C4-2B (cell line): Measurements from ENCODE around the gene EHBP1.

Experiments
- H3K27ac ChIP-seq: fragments of 450-650 bp; 2 replicates; pipeline ENCODE4 v1.5.1; 2017
- ZFX ChIP-seq: fragments of 450-650 bp; IDR thresholded peaks from 2 replicates; pipeline ENCODE4 v1.6.1; 2017
- TF ChIP-seq, protein P1 (sequence below): fragments of 450-650 bp; conservative IDR thresholded peaks from 2 replicates; pipeline ENCODE4 v1.5.1; 2017; ENCODE audit warnings: mild to moderate bottlenecking

Gene EHBP1

DNA sequence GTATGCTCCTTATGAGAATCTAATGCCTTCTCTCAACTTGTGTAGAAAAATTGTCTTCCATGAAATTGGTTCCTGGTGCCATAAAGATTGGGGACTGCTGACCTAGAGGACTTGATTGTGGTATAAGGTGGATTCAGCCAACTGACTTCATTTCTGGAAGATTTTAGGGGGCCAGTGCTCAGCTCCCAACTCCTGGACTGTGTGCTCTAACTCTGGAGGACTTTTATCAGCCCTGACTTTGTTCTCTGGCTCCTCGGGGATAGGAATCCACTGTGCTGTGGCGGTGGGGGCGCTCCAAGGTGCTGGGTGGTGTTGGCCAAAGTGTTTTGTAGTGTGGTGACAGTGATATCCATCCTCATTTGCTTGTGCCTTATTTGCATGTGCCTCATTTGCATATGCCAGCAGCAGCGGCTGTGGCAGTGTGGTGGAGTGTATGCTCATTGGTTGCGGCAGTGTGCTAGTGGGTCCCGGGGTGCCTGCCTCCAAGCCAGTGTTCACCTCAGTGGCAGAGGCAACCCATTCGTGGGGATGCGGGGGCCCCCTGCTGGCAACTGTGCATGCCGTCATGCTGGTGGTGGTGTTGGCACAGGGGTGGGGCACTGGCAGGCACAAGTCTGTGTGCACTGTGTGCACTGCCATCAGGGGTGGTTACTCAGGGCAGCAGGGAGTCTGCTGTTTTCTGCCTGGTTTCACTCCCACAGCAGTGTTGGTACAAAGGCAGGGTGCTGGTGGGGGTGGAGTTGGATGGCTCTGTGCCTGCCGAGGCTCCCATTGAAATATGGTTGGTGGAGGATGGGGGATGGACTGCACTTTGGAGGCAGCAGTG lies 19.6 kb downstream of the EHBP1 start:
- no peak overlapping the region for H3K27ac ChIP-seq
- TF ChIP-seq, protein P1, sequence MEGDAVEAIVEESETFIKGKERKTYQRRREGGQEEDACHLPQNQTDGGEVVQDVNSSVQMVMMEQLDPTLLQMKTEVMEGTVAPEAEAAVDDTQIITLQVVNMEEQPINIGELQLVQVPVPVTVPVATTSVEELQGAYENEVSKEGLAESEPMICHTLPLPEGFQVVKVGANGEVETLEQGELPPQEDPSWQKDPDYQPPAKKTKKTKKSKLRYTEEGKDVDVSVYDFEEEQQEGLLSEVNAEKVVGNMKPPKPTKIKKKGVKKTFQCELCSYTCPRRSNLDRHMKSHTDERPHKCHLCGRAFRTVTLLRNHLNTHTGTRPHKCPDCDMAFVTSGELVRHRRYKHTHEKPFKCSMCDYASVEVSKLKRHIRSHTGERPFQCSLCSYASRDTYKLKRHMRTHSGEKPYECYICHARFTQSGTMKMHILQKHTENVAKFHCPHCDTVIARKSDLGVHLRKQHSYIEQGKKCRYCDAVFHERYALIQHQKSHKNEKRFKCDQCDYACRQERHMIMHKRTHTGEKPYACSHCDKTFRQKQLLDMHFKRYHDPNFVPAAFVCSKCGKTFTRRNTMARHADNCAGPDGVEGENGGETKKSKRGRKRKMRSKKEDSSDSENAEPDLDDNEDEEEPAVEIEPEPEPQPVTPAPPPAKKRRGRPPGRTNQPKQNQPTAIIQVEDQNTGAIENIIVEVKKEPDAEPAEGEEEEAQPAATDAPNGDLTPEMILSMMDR: no peak; the same call in 1 of the 2 replicates
- TF ChIP-seq ZFX: no peak

DNA sequence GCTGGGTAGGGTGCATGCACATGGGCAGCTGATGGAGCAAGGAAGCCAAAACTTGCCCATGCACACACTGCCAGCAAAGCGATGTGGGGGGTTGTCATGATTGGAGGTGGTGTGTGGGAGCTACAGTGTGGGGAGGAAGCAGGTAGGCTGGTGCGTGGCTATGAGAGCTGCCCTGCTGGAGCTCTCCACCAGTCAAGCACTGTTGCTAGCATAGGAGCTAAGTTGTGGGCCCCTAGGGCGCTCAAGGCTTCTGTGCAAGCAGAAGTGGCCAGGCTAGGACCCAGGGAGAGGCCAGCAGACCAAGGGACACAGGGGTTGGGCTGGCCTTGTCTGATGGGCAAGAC lies 20.2 kb downstream of the EHBP1 start:
- H3K27ac ChIP-seq: no peak overlapping the region
- TF ChIP-seq ZFX: no peak
- TF ChIP-seq, protein P1: no peak

DNA sequence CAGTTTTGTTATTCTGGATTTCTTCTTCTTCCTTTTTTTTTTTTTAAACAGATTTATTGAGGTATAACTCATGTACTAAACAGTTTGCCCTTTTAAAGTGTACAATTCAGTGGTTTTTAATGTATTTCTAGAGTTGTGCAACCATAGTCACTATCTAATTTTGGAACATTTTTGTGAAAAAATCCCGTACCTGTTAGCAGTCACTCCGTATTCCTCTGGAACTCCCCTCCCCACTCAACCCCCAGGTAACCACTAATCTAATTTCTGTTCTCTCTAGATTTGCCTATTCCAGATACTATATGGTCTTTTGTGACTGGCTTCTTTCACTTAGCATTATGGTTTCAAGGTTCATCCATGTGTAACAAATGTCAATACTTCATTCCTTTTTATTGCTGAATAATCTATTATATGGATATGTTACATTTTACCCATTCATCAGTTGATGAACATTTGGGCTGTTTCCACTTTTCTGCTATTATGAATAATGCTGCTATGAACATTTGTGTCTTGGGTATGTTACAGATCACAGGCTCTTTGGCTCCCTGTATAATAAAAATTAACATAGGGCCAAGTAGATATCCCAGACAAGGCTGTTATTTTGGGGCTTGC lies 21.9 kb downstream of the EHBP1 start:
- no peak overlapping the region for H3K27ac ChIP-seq
- no peak for TF ChIP-seq ZFX
- TF ChIP-seq, protein P1: no peak

DNA sequence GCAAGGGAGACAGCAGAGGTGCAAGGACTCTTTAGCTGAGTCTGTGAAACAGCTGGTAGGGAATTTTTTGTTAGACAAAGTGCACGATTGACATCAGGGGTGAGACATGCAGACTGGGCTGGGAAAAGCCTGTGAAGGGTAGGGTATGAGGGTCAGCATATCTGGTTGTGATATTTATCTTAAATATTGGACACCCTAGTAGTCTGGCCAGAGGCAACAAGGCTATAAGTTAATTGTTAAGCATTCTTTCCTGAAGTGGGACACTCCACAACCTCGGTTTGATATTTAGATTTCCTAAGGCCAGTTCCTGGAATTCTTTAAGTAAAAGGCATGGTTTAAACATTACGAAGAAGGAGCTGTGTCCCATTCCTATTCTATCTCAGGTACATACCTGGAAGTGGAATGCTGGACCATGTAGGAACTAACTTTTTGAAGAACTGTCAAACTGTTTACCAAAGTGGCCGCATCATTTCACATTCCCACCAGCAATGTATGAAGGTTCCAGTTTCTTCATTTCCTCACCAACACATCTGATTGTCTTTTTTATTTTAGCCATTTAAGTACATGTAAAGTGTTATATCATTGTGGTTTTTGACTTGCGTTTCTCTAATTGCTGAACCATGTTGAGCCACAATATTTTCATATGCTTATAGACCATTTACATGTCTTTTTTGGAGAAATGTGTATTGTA lies 22.5 kb downstream of the EHBP1 start:
- H3K27ac ChIP-seq: no peak overlapping the region
- no peak for TF ChIP-seq ZFX
- TF ChIP-seq, protein P1: no peak

DNA sequence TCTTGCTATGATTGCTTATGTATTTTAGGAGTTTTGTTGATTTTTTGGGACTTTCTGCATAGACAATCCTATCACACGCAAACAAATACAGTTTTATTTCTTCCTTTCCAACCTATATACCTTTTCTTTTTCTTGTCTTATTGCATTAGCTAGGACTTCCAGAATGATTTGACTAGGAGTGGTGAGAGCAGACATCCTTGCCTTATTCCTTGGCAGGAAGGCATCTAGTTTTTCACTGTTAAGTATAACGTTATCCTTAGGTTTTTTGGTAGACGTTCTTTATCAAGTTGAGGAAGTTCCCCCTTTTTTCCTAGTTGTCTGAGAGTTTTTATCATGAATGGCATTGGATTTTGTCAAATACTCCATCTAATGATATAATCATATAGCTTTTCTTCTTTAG lies 25.8 kb downstream of the EHBP1 start:
- TF ChIP-seq, protein P1: no peak
- no peak for TF ChIP-seq ZFX
- H3K27ac ChIP-seq: no peak overlapping the region

DNA sequence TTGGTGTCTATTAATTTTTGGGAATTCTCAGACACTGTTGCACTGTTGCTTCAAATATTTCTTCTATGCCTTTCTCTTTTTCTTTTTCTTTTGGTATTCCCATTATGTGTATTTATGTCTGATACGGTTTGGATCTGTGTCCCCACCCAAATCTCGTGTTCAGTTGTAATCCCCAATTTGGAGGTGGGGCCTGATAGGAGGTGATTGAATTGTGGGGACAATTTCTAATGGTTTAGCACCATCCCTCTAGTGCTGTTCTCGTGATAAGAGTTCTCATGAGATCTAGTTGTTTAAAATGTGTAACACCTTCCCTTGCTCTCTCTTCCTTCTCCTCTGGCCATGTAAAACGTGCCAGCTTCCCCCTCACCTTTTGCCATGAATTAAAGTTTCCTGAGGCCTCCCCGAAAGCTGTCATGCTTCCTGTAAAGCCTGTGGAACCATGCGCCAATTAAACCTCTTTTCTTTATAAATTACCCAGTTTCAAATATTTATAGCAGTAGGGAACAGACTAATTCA lies 26.8 kb downstream of the EHBP1 start:
- TF ChIP-seq ZFX: no peak
- TF ChIP-seq, protein P1: no peak
- no peak overlapping the region for H3K27ac ChIP-seq

DNA sequence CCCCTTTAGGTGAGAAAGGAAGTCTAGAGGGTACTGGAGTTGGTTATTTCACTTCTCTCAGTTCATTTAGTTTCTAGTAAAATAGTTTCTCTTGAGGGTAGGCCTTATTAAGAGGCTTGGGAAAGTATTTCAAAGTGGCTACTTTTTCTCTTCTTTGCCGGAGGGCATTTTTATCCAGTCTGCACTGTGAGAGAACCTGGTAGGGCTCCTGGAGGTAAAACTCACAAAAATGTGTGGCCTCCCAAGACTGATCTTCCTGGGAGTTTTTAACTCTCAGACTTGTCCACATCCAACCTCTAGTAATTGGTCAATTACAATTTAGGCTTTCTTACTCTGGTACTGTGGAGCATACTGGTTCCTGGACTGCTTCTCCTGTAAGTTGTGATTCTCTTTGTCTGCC lies 28.0 kb downstream of the EHBP1 start:
- TF ChIP-seq, protein P1: no peak
- no peak for TF ChIP-seq ZFX
- no peak overlapping the region for H3K27ac ChIP-seq
